HL-60 (cell line): ENCODE results near the gene APPL2.

Experiments
- GABPA ChIP-seq: IDR thresholded peaks from 2 replicates; pipeline ENCODE4 v1.6.1; 2012; ENCODE audit warnings: low read depth
- POLR2AphosphoS5 ChIP-seq: IDR thresholded peaks from 2 replicates; pipeline ENCODE4 v1.6.1; 2012; ENCODE audit warnings: low read depth
- SPI1 ChIP-seq: IDR thresholded peaks from 2 replicates; pipeline ENCODE4 v1.6.1; 2012; ENCODE audit warnings: low read depth, mild to moderate bottlenecking, borderline replicate concordance
- TF ChIP-seq, protein P1 (sequence below): IDR thresholded peaks from one replicate; pipeline ENCODE4 v1.5.1; 2011; ENCODE audit warnings: low read length, control low read depth, inconsistent platforms; ENCODE audit not compliant: insufficient read depth
- TF ChIP-seq, protein P2 (sequence below): IDR thresholded peaks from 2 replicates; pipeline ENCODE4 v1.6.1; 2012; ENCODE audit warnings: low read depth; ENCODE audit not compliant: insufficient replicate concordance

DNA sequence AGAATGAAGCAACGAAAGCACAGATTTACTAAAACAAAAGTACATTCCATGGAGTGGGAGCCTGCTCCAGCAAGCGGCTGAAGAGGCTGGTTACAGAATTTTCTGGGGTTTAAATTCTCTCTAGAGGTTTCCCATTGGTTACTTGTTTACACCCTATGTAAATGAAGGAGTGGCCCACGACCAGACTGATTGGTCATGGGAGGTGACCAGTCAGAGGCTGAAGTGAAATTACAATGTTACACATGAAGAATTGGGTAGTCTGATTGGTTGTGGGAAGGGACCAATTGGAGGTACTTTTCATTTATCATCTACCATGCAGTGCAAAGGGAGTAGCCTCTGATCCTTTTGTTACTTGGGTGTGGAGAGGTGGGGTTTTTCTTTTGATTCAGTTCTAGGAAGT is 36.2 kb upstream of the APPL2 start:
- TF ChIP-seq, protein P1, sequence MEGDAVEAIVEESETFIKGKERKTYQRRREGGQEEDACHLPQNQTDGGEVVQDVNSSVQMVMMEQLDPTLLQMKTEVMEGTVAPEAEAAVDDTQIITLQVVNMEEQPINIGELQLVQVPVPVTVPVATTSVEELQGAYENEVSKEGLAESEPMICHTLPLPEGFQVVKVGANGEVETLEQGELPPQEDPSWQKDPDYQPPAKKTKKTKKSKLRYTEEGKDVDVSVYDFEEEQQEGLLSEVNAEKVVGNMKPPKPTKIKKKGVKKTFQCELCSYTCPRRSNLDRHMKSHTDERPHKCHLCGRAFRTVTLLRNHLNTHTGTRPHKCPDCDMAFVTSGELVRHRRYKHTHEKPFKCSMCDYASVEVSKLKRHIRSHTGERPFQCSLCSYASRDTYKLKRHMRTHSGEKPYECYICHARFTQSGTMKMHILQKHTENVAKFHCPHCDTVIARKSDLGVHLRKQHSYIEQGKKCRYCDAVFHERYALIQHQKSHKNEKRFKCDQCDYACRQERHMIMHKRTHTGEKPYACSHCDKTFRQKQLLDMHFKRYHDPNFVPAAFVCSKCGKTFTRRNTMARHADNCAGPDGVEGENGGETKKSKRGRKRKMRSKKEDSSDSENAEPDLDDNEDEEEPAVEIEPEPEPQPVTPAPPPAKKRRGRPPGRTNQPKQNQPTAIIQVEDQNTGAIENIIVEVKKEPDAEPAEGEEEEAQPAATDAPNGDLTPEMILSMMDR: no peak
- TF ChIP-seq POLR2AphosphoS5 (no peak), GABPA (no peak), SPI1 (no peak)
- TF ChIP-seq, protein P2, sequence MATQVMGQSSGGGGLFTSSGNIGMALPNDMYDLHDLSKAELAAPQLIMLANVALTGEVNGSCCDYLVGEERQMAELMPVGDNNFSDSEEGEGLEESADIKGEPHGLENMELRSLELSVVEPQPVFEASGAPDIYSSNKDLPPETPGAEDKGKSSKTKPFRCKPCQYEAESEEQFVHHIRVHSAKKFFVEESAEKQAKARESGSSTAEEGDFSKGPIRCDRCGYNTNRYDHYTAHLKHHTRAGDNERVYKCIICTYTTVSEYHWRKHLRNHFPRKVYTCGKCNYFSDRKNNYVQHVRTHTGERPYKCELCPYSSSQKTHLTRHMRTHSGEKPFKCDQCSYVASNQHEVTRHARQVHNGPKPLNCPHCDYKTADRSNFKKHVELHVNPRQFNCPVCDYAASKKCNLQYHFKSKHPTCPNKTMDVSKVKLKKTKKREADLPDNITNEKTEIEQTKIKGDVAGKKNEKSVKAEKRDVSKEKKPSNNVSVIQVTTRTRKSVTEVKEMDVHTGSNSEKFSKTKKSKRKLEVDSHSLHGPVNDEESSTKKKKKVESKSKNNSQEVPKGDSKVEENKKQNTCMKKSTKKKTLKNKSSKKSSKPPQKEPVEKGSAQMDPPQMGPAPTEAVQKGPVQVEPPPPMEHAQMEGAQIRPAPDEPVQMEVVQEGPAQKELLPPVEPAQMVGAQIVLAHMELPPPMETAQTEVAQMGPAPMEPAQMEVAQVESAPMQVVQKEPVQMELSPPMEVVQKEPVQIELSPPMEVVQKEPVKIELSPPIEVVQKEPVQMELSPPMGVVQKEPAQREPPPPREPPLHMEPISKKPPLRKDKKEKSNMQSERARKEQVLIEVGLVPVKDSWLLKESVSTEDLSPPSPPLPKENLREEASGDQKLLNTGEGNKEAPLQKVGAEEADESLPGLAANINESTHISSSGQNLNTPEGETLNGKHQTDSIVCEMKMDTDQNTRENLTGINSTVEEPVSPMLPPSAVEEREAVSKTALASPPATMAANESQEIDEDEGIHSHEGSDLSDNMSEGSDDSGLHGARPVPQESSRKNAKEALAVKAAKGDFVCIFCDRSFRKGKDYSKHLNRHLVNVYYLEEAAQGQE: no peak
